H1 (cell line): ENCODE results near the gene NCK1. TPM values are rescaled to one million over a fixed set of nuclear protein-coding genes. Genes with fewer than 3 reads are reported as not detected.

Experiments
- HDAC6 ChIP-seq: IDR thresholded peaks from one replicate; pipeline ENCODE4 v1.7.1; 2012; ENCODE audit warnings: low read depth, mild to moderate bottlenecking, inconsistent platforms, low read length, moderate library complexity
- POLR2A ChIP-seq, 2 experiments: IDR thresholded peaks; 1 replicate in 1 of 2; 2 replicates in 1 of 2; pipeline ENCODE4 v1.6.1; 2011; ENCODE audit warnings: low read depth in 2 of 2, low read length in 2 of 2, mild to moderate bottlenecking in 2 of 2; ENCODE audit errors: control extremely low read depth in 1 of 2
- RAD21 ChIP-seq, 2 experiments: IDR thresholded peaks in 1 of 2; conservative IDR thresholded peaks in 1 of 2; 2 replicates each; pipeline ENCODE4 v1.6.1; 2011; ENCODE audit warnings: low read depth in 2 of 2, low read length in 2 of 2, improper control_type of control experiment in 1 of 2, inconsistent platforms in 1 of 2, mild to moderate bottlenecking in 1 of 2, moderate library complexity in 1 of 2
- SIN3A ChIP-seq, 2 experiments: IDR thresholded peaks in 1 of 2; conservative IDR thresholded peaks in 1 of 2; 2 replicates each; pipeline ENCODE4 v1.6.1; 2011 to 2012; ENCODE audit warnings: low read length in 2 of 2, improper control_type of control experiment in 1 of 2, low read depth in 1 of 2, mild to moderate bottlenecking in 1 of 2
- SIRT6 ChIP-seq: IDR thresholded peaks from one replicate; pipeline ENCODE4 v1.7.1; 2012; ENCODE audit warnings: low read length, inconsistent platforms
- polyA plus RNA-seq, 7 experiments: library from polyadenylated mRNA; depleted of rRNA in 3 of 7; stranded (reverse) in 5 of 7; unstranded in 2 of 7; fragments of >200 nt in 5 of 7; fragments of 200-250 nt in 2 of 7; gene quantifications; 1 replicate in 5 of 7; 2 replicates in 1 of 7; 4 replicates in 1 of 7; pipeline versions ENCODE4 v1.2.1 to v1.2.3, GENCODE V29; 2011 to 2013; ENCODE audit warnings: missing spikeins in 2 of 7, mixed read lengths in 2 of 7
- total RNA-seq: library from RNA; stranded (reverse); fragmentation: NEBNext Ultra II Directional; extraction: Animal tissue kit (Norgen Biotek cat#: 25700); gene quantifications from 2 replicates; pipeline ENCODE4 v1.2.1, GENCODE V29; 2021
- TF ChIP-seq, protein P1 (sequence below): fragments of 300-600 bp; sonication (generic); IDR thresholded peaks from 2 replicates; pipeline ENCODE4 v1.7.1; 2012; ENCODE audit warnings: low read length, moderate library complexity, mild to moderate bottlenecking, inconsistent platforms; ENCODE audit not compliant: insufficient replicate concordance
- TF ChIP-seq, protein P2 (sequence below), 3 experiments: IDR thresholded peaks; 1 replicate in 2 of 3; 2 replicates in 1 of 3; pipeline versions ENCODE4 v1.5.1 to v1.6.1; 2011; ENCODE audit warnings: low read length in 3 of 3, mild to moderate bottlenecking in 3 of 3, inconsistent platforms in 2 of 3, low read depth in 1 of 3, moderate library complexity in 1 of 3; ENCODE audit not compliant: insufficient read depth in 1 of 3; ENCODE audit errors: control extremely low read depth in 1 of 3

The NCK1 gene
- total and polyA plus RNA-seq, 2 of the 8 experiments (the other 6 are each of a cell fraction or from before 2014, with no cell fraction given): 10.0 to 28.5 TPM

DNA sequence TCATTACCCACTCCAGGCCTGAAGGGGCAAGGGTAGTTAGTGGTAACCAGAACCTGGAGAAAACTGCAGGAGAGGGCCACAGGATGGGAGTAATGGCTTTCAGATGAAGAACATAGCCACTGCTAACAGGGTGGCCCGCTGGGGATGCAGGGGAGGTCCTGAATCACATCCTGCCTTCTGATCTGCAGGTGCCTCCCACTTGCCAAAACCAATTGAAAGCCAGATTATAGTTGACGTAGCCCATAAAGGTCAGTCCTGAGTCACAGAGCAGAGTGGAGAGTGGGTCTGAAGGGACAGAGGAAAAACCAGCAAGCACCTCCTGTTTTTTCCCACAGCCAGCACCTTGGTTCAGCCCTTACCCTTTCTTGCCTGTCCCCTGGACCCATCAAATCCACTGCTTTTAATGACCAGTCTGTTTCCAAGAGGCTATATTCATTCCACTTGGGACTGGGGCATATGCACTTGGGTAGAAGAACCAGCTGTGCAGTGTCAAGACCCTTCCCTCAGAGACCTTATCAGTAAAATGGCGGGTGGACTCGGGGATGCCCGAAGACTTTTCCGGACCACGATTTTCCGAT lies 43.7 kb upstream of the NCK1 start (continued):
- TF ChIP-seq, protein P1, sequence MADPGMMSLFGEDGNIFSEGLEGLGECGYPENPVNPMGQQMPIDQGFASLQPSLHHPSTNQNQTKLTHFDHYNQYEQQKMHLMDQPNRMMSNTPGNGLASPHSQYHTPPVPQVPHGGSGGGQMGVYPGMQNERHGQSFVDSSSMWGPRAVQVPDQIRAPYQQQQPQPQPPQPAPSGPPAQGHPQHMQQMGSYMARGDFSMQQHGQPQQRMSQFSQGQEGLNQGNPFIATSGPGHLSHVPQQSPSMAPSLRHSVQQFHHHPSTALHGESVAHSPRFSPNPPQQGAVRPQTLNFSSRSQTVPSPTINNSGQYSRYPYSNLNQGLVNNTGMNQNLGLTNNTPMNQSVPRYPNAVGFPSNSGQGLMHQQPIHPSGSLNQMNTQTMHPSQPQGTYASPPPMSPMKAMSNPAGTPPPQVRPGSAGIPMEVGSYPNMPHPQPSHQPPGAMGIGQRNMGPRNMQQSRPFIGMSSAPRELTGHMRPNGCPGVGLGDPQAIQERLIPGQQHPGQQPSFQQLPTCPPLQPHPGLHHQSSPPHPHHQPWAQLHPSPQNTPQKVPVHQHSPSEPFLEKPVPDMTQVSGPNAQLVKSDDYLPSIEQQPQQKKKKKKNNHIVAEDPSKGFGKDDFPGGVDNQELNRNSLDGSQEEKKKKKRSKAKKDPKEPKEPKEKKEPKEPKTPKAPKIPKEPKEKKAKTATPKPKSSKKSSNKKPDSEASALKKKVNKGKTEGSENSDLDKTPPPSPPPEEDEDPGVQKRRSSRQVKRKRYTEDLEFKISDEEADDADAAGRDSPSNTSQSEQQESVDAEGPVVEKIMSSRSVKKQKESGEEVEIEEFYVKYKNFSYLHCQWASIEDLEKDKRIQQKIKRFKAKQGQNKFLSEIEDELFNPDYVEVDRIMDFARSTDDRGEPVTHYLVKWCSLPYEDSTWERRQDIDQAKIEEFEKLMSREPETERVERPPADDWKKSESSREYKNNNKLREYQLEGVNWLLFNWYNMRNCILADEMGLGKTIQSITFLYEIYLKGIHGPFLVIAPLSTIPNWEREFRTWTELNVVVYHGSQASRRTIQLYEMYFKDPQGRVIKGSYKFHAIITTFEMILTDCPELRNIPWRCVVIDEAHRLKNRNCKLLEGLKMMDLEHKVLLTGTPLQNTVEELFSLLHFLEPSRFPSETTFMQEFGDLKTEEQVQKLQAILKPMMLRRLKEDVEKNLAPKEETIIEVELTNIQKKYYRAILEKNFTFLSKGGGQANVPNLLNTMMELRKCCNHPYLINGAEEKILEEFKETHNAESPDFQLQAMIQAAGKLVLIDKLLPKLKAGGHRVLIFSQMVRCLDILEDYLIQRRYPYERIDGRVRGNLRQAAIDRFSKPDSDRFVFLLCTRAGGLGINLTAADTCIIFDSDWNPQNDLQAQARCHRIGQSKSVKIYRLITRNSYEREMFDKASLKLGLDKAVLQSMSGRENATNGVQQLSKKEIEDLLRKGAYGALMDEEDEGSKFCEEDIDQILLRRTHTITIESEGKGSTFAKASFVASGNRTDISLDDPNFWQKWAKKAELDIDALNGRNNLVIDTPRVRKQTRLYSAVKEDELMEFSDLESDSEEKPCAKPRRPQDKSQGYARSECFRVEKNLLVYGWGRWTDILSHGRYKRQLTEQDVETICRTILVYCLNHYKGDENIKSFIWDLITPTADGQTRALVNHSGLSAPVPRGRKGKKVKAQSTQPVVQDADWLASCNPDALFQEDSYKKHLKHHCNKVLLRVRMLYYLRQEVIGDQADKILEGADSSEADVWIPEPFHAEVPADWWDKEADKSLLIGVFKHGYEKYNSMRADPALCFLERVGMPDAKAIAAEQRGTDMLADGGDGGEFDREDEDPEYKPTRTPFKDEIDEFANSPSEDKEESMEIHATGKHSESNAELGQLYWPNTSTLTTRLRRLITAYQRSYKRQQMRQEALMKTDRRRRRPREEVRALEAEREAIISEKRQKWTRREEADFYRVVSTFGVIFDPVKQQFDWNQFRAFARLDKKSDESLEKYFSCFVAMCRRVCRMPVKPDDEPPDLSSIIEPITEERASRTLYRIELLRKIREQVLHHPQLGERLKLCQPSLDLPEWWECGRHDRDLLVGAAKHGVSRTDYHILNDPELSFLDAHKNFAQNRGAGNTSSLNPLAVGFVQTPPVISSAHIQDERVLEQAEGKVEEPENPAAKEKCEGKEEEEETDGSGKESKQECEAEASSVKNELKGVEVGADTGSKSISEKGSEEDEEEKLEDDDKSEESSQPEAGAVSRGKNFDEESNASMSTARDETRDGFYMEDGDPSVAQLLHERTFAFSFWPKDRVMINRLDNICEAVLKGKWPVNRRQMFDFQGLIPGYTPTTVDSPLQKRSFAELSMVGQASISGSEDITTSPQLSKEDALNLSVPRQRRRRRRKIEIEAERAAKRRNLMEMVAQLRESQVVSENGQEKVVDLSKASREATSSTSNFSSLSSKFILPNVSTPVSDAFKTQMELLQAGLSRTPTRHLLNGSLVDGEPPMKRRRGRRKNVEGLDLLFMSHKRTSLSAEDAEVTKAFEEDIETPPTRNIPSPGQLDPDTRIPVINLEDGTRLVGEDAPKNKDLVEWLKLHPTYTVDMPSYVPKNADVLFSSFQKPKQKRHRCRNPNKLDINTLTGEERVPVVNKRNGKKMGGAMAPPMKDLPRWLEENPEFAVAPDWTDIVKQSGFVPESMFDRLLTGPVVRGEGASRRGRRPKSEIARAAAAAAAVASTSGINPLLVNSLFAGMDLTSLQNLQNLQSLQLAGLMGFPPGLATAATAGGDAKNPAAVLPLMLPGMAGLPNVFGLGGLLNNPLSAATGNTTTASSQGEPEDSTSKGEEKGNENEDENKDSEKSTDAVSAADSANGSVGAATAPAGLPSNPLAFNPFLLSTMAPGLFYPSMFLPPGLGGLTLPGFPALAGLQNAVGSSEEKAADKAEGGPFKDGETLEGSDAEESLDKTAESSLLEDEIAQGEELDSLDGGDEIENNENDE: no peak
- no peak for TF ChIP-seq HDAC6
- peak in 1 of 2 experiments; percentile 65; a peak in 1 of 3 replicates for TF ChIP-seq POLR2A (IDR thresholded peaks at IDR 0.05; ENCODE audit: control extremely low read depth in 1 of 2, low read depth in 2 of 2, low read length in 2 of 2)
- TF ChIP-seq SIN3A (conservative IDR thresholded peaks at IDR 0.05 in 1 of 2, IDR thresholded peaks at IDR 0.05 in 1 of 2; ENCODE audit: low read depth in 1 of 2, low read length in 2 of 2): 0 out of 4 replicates have a peak, but pooled peaks of 1 of the 2 experiments have one; percentile 18
- TF ChIP-seq, protein P2, sequence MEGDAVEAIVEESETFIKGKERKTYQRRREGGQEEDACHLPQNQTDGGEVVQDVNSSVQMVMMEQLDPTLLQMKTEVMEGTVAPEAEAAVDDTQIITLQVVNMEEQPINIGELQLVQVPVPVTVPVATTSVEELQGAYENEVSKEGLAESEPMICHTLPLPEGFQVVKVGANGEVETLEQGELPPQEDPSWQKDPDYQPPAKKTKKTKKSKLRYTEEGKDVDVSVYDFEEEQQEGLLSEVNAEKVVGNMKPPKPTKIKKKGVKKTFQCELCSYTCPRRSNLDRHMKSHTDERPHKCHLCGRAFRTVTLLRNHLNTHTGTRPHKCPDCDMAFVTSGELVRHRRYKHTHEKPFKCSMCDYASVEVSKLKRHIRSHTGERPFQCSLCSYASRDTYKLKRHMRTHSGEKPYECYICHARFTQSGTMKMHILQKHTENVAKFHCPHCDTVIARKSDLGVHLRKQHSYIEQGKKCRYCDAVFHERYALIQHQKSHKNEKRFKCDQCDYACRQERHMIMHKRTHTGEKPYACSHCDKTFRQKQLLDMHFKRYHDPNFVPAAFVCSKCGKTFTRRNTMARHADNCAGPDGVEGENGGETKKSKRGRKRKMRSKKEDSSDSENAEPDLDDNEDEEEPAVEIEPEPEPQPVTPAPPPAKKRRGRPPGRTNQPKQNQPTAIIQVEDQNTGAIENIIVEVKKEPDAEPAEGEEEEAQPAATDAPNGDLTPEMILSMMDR (IDR thresholded peaks at IDR 0.05; ENCODE audit: control extremely low read depth in 1 of 3, insufficient read depth in 1 of 3, low read depth in 1 of 3, low read length in 3 of 3): peak in 2 of 3 experiments; percentile 29 to 35; a peak in 2 of 4 replicates
- peak; percentile 38 to 50; a peak in 3 of 4 replicates for TF ChIP-seq RAD21 (IDR thresholded peaks at IDR 0.05 in 1 of 2, conservative IDR thresholded peaks at IDR 0.05 in 1 of 2; ENCODE audit: low read depth in 2 of 2, low read length in 2 of 2)
- TF ChIP-seq SIRT6: no peak
